Transverse colon (tissue), 4 donors: ENCODE data around the gene TARDBP. TPM values are rescaled to one million over a fixed set of nuclear protein-coding genes. Genes with fewer than 3 reads are reported as not detected.
"Not testable (repeated sequence)": the region's sequence is repeated elsewhere in the genome, so short reads cannot be mapped to it uniquely, and the experiment has no call there.

Experiments
- DNase-seq: peaks from one replicate; pipeline ENCODE4 v3.0.0-alpha.2; 2019
- H3K27ac ChIP-seq, 4 donors: fragments of 200-600 bp; sonication (generic); 2 replicates each; pipeline ENCODE4 v1.5.1; 2016 to 2018; ENCODE audit warnings: inconsistent platforms in 4 of 4
- H3K27me3 ChIP-seq: fragments of 200-600 bp; sonication (generic); 2 replicates; pipeline ENCODE4 v1.5.1; 2017; ENCODE audit warnings: inconsistent platforms
- H3K36me3 ChIP-seq, 4 donors: fragments of 200-600 bp; sonication (generic); 2 replicates each; pipeline ENCODE4 v1.5.1; 2017 to 2019; ENCODE audit warnings: inconsistent platforms in 4 of 4
- H3K4me1 ChIP-seq, 4 donors: fragments of 200-600 bp; sonication (generic); 2 replicates each; pipeline ENCODE4 v1.5.1; 2017 to 2020; ENCODE audit warnings: inconsistent platforms in 4 of 4
- H3K4me3 ChIP-seq, 4 donors: fragments of 200-600 bp; sonication (generic); 1 replicate in 1 of 4; 2 replicates in 3 of 4; pipeline versions ENCODE4 v1.5.1 to v1.6.1; 2017 to 2019; ENCODE audit warnings: inconsistent platforms in 4 of 4
- H3K9me3 ChIP-seq, 2 donors: fragments of 200-600 bp; sonication (generic); 2 replicates each; pipeline ENCODE4 v1.5.1; 2017 to 2019; ENCODE audit warnings: inconsistent platforms in 2 of 2
- EP300 ChIP-seq: sonication (generic); formaldehyde crosslinking; IDR thresholded peaks from one replicate; pipeline ENCODE4 v1.6.1; 2017; ENCODE audit warnings: antibody characterized with exemption, low read depth
- POLR2A ChIP-seq: fragments of 450-650 bp; IDR thresholded peaks from one replicate; pipeline ENCODE4 v1.6.1; 2016; ENCODE audit warnings: antibody characterized with exemption, mild to moderate bottlenecking, moderate library complexity
- POLR2AphosphoS5 ChIP-seq, 3 donors: sonication (generic); formaldehyde crosslinking; IDR thresholded peaks; one replicate each; pipeline ENCODE4 v1.6.1; 2016; ENCODE audit warnings: antibody characterized with exemption in 3 of 3
- WGBS, 2 donors: methylation state at CpG; one replicate each; pipeline ENCODE4 v1.1.5; 2018; ENCODE audit warnings: low coverage in 1 of 2; 5-methylcytosine and 5-hydroxymethylcytosine counted together
- in situ Hi-C, 4 donors: fragments of 200-750 bp; cut with MboI; loops; one replicate each; pipeline versions ENCODE4 v1.15.0 to v1.15.1; 2017; ENCODE audit warnings: low sequenced_read_pairs in 3 of 4, low pct_ligation_motif_present in 1 of 4, low pct_unique_long_range_greater_than_20kb in 1 of 4
- intact Hi-C: fragments of 100-400 bp; cut with DNase I; formaldehyde crosslinking; loops from one replicate; pipeline ENCODE4 v1.15.1; 2023; ENCODE audit warnings: low total_unique reads
- total RNA-seq, 4 donors: library from RNA; depleted of rRNA; stranded (reverse); fragments of >200 nt; gene quantifications; one replicate each; pipeline ENCODE4 v1.1.0, GENCODE V29; 2016
- TF ChIP-seq, protein P1 (sequence below), 5 experiments: fragments of 200-600 bp in 3 of 5; fragments of 450-650 bp in 2 of 5; sonication (generic) in 3 of 5; IDR thresholded peaks; 1 replicate in 2 of 5; 2 replicates in 3 of 5; pipeline ENCODE4 v1.5.1; 2016 to 2017; ENCODE audit warnings: antibody characterized with exemption in 5 of 5, inconsistent platforms in 3 of 5, mild to moderate bottlenecking in 2 of 5, moderate library complexity in 1 of 5

TARDBP gene
- total RNA-seq, 4 donors from 2014 or later = 112 to 278 (median 190) TPM

- Histone ChIP-seq H3K4me3 (no peak overlapping the region), H3K4me1 (peaks cover 10 to 22% (median 19%) of the 10 kb centered on the region in 4 donors), H3K36me3 (peaks cover 0 to 21% (median 9%) of the 10 kb centered on the region in 4 donors), H3K27ac (no peak overlapping the region), H3K9me3 (no peaks in the 10 kb centered on the region), H3K27me3 (no peaks in the 10 kb centered on the region)
- 68% methylated on average over 5 of the region's 5 CpGs; no CpG with 5 or more reads in 1 of the 2 donors for WGBS, 2 donors
- in situ Hi-C loops (no loop called here), intact Hi-C loops (no loop called here)
- TF ChIP-seq POLR2A (no peak), EP300 (no peak), POLR2AphosphoS5 (IDR thresholded peaks at IDR 0.05) (no peak)
- TF ChIP-seq, protein P1, sequence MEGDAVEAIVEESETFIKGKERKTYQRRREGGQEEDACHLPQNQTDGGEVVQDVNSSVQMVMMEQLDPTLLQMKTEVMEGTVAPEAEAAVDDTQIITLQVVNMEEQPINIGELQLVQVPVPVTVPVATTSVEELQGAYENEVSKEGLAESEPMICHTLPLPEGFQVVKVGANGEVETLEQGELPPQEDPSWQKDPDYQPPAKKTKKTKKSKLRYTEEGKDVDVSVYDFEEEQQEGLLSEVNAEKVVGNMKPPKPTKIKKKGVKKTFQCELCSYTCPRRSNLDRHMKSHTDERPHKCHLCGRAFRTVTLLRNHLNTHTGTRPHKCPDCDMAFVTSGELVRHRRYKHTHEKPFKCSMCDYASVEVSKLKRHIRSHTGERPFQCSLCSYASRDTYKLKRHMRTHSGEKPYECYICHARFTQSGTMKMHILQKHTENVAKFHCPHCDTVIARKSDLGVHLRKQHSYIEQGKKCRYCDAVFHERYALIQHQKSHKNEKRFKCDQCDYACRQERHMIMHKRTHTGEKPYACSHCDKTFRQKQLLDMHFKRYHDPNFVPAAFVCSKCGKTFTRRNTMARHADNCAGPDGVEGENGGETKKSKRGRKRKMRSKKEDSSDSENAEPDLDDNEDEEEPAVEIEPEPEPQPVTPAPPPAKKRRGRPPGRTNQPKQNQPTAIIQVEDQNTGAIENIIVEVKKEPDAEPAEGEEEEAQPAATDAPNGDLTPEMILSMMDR (IDR thresholded peaks at IDR 0.05) = no peak
- DNase-seq = no peak
These were observed 49.4 kb downstream of the TARDBP start for GRCh38 chr1:11061652-11062365.

DNA sequence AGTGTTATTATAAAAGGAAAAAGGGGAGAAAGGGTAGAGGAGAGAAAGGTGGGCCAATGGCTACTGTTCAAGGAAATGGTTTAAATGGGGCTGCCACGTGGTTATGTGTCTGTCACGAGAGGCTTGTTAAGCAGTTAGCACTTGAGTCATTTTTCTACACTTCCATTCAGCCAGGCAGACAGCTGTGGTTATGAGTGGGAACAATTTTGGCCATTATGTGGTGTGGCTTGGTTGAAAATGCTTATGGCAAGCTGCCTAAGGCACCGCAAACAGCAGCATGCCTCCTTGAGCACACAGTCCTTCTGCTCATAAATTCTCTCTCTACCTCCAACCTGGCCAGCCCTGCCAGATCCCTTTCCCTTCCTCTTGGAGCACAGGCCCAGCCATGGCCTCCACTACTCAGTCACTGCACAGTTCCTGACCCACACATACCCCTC lies 50.5 kb downstream of the TARDBP start:
- H3K4me1 ChIP-seq = peaks cover 10 to 22% (median 19%) of the 10 kb centered on the region in 4 donors
- no peak overlapping the region for H3K4me3 ChIP-seq
- peaks cover 0 to 27% (median 13%) of the 10 kb centered on the region in 4 donors for H3K36me3 ChIP-seq
- no peaks in the 10 kb centered on the region for H3K9me3 ChIP-seq
- no peak overlapping the region for H3K27ac ChIP-seq
- in situ Hi-C loops (no loop called here), intact Hi-C loops (no loop called here)
- no peaks in the 10 kb centered on the region for H3K27me3 ChIP-seq
- TF ChIP-seq, protein P1 (IDR thresholded peaks at IDR 0.05) = no peak
- no peak for TF ChIP-seq POLR2AphosphoS5 (IDR thresholded peaks at IDR 0.05)
- no peak for TF ChIP-seq POLR2A
- no peak for TF ChIP-seq EP300
- 40 to 51% methylated on average over 1 to 3 of the region's 3 CpGs for WGBS, 2 donors
- no peak for DNase-seq

DNA sequence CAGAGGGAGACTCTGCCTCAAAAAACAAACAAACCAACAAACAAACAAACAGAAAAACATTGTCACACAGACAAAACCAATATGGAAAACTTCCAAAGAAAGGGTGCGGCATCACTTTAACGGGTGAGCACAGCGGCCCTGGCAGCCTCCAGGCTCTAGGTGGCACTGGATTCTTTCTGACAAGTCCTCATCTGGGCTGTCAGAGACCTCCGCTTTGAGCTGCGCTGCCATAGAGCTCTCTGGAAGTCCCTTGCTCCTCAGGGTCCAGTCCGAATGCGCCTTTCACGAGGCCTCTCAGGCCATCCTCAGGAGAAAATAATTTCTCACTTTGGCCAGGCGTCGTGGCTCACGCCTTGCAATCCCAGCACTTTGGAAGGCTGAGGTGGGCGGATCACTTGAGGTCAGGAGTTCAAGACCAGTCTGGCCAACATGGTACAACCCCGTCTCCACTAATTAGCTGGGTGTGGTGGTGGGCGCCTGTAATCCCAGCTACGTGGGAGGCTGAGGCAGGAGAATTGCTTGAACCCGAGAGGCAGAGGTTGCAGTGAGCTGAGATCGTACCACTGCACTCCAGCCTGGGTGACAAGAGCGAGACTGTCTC lies 51.6 kb downstream of the TARDBP start:
- H3K9me3 ChIP-seq, H3K27me3 ChIP-seq, H3K4me3 ChIP-seq, intact Hi-C loops, in situ Hi-C loops, H3K27ac ChIP-seq, DNase-seq: not testable (repeated sequence)
- WGBS, 2 donors = 85 to 91% methylated on average over 8 to 18 of the region's 18 CpGs
- peaks cover 0 to 37% (median 18%) of the 10 kb centered on the region in 4 donors for H3K36me3 ChIP-seq
- H3K4me1 ChIP-seq = peaks cover 5 to 15% (median 12%) of the 10 kb centered on the region in 4 donors

- WGBS, 2 donors = 94 to 95% methylated on average over 3 of the region's 3 CpGs
- TF ChIP-seq EP300 = no peak
- TF ChIP-seq POLR2AphosphoS5 (IDR thresholded peaks at IDR 0.05) = no peak
- TF ChIP-seq POLR2A = no peak
- TF ChIP-seq, protein P1 (IDR thresholded peaks at IDR 0.05) = no peak
- H3K36me3 ChIP-seq = peaks cover 0 to 46% (median 23%) of the 10 kb centered on the region in 4 donors
These were observed 52.5 kb downstream of the TARDBP start for GRCh38 chr1:11064942-11065341.

More at GRCh38 chr1:11064942-11065341, 52.5 kb downstream of the TARDBP start:
- Histone ChIP-seq H3K9me3 (no peaks in the 10 kb centered on the region), H3K4me3 (no peak overlapping the region), H3K4me1 (peaks cover 5 to 11% (median 8%) of the 10 kb centered on the region in 4 donors), H3K27ac (no peak overlapping the region), H3K27me3 (no peaks in the 10 kb centered on the region)
- in situ Hi-C loops = no loop called here
- intact Hi-C loops = no loop called here
- DNase-seq = no peak
